Small intestine (tissue), 7 donors: ENCODE measurements around the gene KRTAP9-9. TPM values are rescaled to one million over a fixed set of nuclear protein-coding genes. Genes with fewer than 3 reads are reported as not detected.
"Not testable (repeated sequence)": the region's sequence is repeated elsewhere in the genome, so short reads cannot be mapped to it uniquely, and the experiment has no call there.

Experiments used
- DNase-seq, 2 donors: peaks; one replicate each; pipeline versions ENCODE4 v3.0.0 to v3.0.0-alpha.2; 2013
- FAIRE-seq: peaks from 2 replicates; lab custom pipeline; 2012; peaks lifted over from hg19 to GRCh38; lab: Jason Lieb, UNC
- H3K27ac ChIP-seq, 3 donors: one replicate each; pipeline ENCODE4 v1.5.1; 2013; ENCODE audit warnings: low read length in 2 of 3, mild to moderate bottlenecking in 2 of 3, control low read depth in 1 of 3, inconsistent platforms in 1 of 3, low read depth in 1 of 3, moderate library complexity in 1 of 3
- H3K27me3 ChIP-seq, 3 donors: one replicate each; pipeline ENCODE4 v1.6.1; 2013; ENCODE audit warnings: low read length in 3 of 3, inconsistent platforms in 1 of 3; ENCODE audit not compliant: control insufficient read depth in 3 of 3, insufficient read depth in 3 of 3
- H3K36me3 ChIP-seq, 3 donors: one replicate each; pipeline ENCODE4 v1.6.1; 2013; ENCODE audit warnings: low read length in 3 of 3, inconsistent platforms in 1 of 3, low read depth in 1 of 3, mild to moderate bottlenecking in 1 of 3, moderate library complexity in 1 of 3; ENCODE audit not compliant: control insufficient read depth in 3 of 3, insufficient read depth in 2 of 3
- H3K4me1 ChIP-seq, 3 donors: one replicate each; pipeline ENCODE4 v1.6.1; 2013; ENCODE audit warnings: low read length in 2 of 3, inconsistent platforms in 1 of 3, low read depth in 1 of 3, mild to moderate bottlenecking in 1 of 3, moderate library complexity in 1 of 3; ENCODE audit not compliant: control insufficient read depth in 3 of 3, insufficient read depth in 2 of 3
- H3K4me3 ChIP-seq, 3 donors: one replicate each; pipeline ENCODE4 v1.5.1; 2013; ENCODE audit warnings: low read length in 3 of 3, control low read depth in 1 of 3, inconsistent platforms in 1 of 3, low read depth in 1 of 3, mild to moderate bottlenecking in 1 of 3, moderate library complexity in 1 of 3
- H3K9me3 ChIP-seq, 2 donors: one replicate each; pipeline ENCODE4 v1.6.1; 2013; ENCODE audit warnings: low read depth in 1 of 2, low read length in 1 of 2; ENCODE audit not compliant: control insufficient read depth in 2 of 2, insufficient read depth in 1 of 2
- WGBS, 3 donors: extraction: QIAGEN DNeasy Blood & Tissue Kit; methylation state at CpG; one replicate each; pipeline ENCODE4 v1.1.7; 2013; 5-methylcytosine and 5-hydroxymethylcytosine counted together
- polyA plus RNA-seq, 4 donors: library from polyadenylated mRNA; stranded (reverse) in 3 of 4; unstranded in 1 of 4; fragments of 200-250 nt in 3 of 4; fragments of 120-200 nt in 1 of 4; gene quantifications; one replicate each; pipeline versions ENCODE4 v1.2.1 to v1.2.3, GENCODE V29; 2013
- donor health status: healthy with polysubstance abuse.
- donor health status: control.
- donor health status: control.
- donor health status: Bipolar disorder and iron deficiency.
- donor health status: healthy.

The KRTAP9-9 gene
- polyA plus RNA-seq, 4 donors, result not detected

- FAIRE-seq (no peak), DNase-seq (no peak)
- Histone ChIP-seq H3K9me3 (no peaks in the 10 kb centered on the region), H3K27me3 (peaks cover 0 to 2% (median 0%) of the 10 kb centered on the region in 3 donors), H3K4me3 (no peak overlapping the region), H3K4me1 (no peaks in the 10 kb centered on the region), H3K36me3 (no peaks in the 10 kb centered on the region), H3K27ac (no peak overlapping the region)
- WGBS, 3 donors, result 82 to 89% (median 86%) methylated on average over 6 of the region's 6 CpGs
Measured at GRCh38 chr17:41231731-41232130, 23.5 kb upstream of the KRTAP9-9 start.

GRCh38 chr17:41232399-41233105, 22.6 kb upstream of the KRTAP9-9 start, which contains the start of gene KRTAP9-3:
Gene KRTAP9-3 (plus strand): TSS chr17:41232449. CDS start chr17:41232502, 53 bp downstream.
- 71 to 86% (median 82%) methylated on average over 1 of the region's 1 CpG for whole genome bisulfite sequencing, 3 donors
- not testable (repeated sequence) for H3K27ac ChIP-seq, H3K36me3 ChIP-seq, FAIRE-seq, H3K9me3 ChIP-seq, H3K4me1 ChIP-seq, H3K4me3 ChIP-seq, DNase-seq, H3K27me3 ChIP-seq

- H3K27me3 ChIP-seq, H3K4me3 ChIP-seq, H3K36me3 ChIP-seq, DNase-seq, H3K4me1 ChIP-seq, H3K9me3 ChIP-seq, FAIRE-seq, H3K27ac ChIP-seq: not testable (repeated sequence)
- WGBS, 3 donors, result 68 to 74% (median 72%) methylated on average over 4 of the region's 4 CpGs
Measured at GRCh38 chr17:41237116-41237515, 18.1 kb upstream of the KRTAP9-9 start.

GRCh38 chr17:41237949-41238437, 17.2 kb upstream of the KRTAP9-9 start, which contains the start of gene KRTAP9-8:
Gene KRTAP9-8 (plus strand): TSS chr17:41237999. CDS start chr17:41238052, 53 bp downstream.
- not testable (repeated sequence) for DNase-seq, H3K27me3 ChIP-seq, FAIRE-seq, H3K4me1 ChIP-seq, H3K36me3 ChIP-seq, H3K4me3 ChIP-seq, H3K9me3 ChIP-seq, H3K27ac ChIP-seq
- 10 to 41% (median 24%) methylated on average over 3 of the region's 3 CpGs for WGBS, 3 donors

- H3K9me3 ChIP-seq, DNase-seq, H3K27ac ChIP-seq, H3K4me3 ChIP-seq, H3K36me3 ChIP-seq, H3K4me1 ChIP-seq, H3K27me3 ChIP-seq, FAIRE-seq: not testable (repeated sequence)
- 46 to 68% (median 48%) methylated on average over 2 of the region's 2 CpGs for WGBS, 3 donors
Measured at GRCh38 chr17:41246995-41247787, 8.0 kb upstream of the KRTAP9-9 start.

- H3K4me1 ChIP-seq, H3K27me3 ChIP-seq, H3K4me3 ChIP-seq, DNase-seq, H3K9me3 ChIP-seq, H3K27ac ChIP-seq, FAIRE-seq, H3K36me3 ChIP-seq: not testable (repeated sequence)
- WGBS, 3 donors, result 49 to 86% (median 50%) methylated on average over 1 to 2 of the region's 2 CpGs
Measured at GRCh38 chr17:41249637-41250240, 5.4 kb upstream of the KRTAP9-9 start, which contains the start of gene KRTAP9-4. Gene KRTAP9-4 (plus strand): TSS chr17:41249687. CDS start chr17:41249721, 34 bp downstream.

- Histone ChIP-seq H3K36me3 (no peaks in the 10 kb centered on the region), H3K27ac (no peak overlapping the region), H3K9me3 (no peaks in the 10 kb centered on the region), H3K4me1 (no peaks in the 10 kb centered on the region), H3K27me3 (peaks cover 0 to 4% (median 0%) of the 10 kb centered on the region in 3 donors), H3K4me3 (no peak overlapping the region)
- no peak for DNase-seq
- WGBS, 3 donors, result 83 to 92% (median 90%) methylated on average over 1 of the region's 1 CpG
- FAIRE-seq, result no peak
Measured at GRCh38 chr17:41251261-41251660, 3.9 kb upstream of the KRTAP9-9 start.

GRCh38 chr17:41254861-41255260, 323 bp upstream of the KRTAP9-9 start:
- Histone ChIP-seq H3K36me3 (no peaks in the 10 kb centered on the region), H3K9me3 (no peaks in the 10 kb centered on the region), H3K27me3 (peaks cover 0 to 4% (median 0%) of the 10 kb centered on the region in 3 donors), H3K4me3 (no peak overlapping the region), H3K27ac (no peak overlapping the region), H3K4me1 (no peaks in the 10 kb centered on the region)
- 22 to 56% (median 49%) methylated on average over 1 of the region's 1 CpG for WGBS, 3 donors
- FAIRE-seq (no peak), DNase-seq (no peak)
